ENCODE measurements around the gene DLG1.

DLG1 gene

DNA sequence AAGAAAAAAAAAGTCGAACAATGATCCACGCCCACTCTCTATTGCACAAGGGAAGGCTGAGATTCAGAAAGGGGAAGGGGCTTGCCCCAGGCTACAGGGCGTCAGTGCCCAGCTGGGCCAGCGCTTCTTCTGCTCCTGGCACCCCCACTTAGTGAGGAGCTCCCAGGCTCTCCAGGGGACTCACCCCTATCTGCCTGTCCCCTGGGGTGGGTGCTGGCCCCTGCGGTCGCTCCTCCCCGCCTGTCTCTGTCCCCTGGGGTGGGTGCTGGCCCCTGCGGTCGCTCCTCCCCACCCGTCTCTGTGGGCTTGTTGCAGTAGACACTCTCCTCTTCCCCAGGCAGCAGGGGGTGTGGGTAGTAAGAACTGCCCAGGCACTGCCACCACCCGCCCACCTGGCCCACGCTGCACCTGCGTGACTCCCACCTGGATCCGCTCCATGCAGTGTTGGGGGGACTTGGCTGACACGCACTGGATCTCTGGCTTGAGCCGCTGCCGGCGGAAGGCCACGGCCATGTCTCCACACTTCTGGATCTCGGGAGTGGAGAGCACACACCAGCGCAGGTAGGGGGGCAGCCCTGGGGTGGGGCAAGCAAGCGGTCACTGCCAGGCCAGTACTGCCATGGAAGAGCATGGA is 283.4 kb downstream of the DLG1 start:
- no peak for DNase-seq (ENCODE audit: low read depth)

DNA sequence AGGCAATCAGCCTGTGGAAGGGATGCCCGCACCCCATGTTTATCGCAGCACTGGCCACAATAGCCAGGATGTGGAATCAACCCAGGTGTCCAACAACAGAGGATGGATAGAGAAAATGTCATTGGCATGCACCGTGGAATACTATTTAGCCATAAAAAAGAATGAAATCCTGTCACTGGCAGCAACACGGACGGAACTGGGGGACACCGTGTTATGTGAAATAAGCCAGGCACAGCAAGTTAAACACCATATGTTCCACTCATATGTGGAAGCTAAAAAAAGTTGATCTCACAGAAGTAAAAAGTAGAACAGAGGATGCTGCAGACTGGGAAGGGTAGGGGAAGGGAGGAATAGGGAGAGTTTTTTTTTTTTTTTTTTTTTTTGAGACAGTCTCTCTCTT is 284.4 kb downstream of the DLG1 start:
- DNase-seq (ENCODE audit: low read depth), result no peak

DNA sequence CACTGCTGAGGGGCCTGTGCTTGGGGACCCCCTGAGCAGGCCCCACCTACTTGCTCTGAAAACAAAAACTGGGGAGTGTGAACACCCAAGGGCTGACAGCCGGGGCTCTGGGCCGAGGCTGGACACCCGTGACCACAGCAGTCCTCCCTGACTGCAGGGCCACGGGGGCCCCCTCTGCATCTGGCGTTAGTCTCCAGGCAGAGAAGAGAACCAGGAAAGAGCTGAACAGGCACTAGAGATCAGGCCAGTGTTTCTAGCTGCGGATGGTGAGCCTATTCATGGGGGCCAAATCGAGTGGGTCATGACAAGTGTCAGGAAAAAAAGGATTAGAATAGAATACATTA is 285.9 kb downstream of the DLG1 start:
- DNase-seq (ENCODE audit: low read depth), result no peak

DNA sequence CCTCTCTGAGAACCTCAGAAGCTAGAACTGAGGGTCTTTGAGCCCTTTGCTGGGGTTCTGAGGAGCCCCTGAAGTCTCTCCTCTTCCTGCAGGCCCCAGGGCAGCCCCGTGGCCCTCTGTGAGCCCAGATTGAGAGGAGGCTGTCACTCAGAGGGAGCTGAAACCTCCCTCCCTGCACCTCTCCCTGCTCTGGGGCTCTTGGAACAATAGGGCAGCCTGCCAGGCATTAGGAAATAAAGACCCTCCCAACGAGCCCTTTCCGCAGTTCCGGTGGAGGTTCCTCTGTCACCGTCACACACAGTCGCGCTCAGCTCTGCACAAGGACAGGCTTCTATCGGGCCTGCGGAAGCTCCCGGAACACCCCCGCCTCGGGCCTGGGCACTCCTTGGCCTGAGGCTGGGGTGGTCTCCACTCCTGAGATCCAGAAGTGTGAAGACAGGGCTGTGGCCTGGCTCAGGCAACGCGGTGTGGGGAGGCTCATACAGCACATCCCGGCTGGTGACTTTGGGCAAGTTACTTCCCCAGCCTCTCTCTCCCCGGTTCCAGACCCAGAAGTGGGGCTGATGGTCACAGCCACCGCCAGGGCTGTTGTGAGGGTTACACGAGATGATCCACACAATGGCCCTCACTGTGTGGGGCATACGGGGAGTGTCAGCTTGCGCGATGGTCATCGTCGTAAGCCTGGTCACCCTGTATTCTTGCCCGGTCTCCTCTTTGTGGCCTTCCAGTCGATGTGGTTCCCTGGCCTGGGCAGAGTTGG is 286.5 kb downstream of the DLG1 start:
- DNase-seq (ENCODE audit: low read depth), result no peak

DNA sequence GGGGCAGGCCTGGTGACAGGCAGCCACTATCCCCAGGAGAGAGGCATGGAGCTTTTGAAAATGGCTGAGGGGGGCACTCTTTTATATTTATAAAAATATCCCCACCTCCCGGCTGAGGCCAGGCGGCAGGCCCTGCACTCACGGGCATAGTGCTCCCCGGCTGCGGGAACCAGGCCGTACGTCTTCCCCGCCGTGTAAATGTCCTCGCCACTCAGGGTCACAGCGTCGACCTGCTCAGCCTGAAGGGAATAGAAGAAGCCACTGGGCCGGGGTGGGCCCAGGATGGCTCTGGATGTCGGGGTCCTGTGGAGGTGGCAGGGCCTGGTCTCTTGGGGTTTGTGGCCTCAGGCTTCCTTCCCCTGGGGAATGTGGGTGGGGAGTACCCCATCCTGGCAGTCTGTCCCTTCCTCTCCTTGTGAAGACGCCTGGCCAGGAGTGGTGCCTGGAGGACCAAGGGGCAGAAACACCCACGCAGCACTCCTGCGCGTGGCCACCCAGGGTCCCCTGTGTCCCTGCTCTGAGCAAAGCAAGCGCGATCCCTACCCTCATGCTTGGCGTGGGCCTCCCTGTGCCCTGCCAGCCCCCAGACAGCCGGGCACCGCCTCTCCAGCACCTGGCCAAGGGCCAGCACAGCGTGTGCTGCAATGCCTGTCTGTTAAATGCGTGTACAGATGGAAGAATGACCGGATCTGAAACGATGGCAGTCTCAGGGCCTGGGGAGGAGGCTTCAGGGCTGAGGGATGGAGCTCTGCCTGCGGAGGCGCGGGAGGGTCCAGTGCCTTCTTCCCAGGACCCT is 287.7 kb downstream of the DLG1 start:
- no peak for DNase-seq (ENCODE audit: low read depth)

DNA sequence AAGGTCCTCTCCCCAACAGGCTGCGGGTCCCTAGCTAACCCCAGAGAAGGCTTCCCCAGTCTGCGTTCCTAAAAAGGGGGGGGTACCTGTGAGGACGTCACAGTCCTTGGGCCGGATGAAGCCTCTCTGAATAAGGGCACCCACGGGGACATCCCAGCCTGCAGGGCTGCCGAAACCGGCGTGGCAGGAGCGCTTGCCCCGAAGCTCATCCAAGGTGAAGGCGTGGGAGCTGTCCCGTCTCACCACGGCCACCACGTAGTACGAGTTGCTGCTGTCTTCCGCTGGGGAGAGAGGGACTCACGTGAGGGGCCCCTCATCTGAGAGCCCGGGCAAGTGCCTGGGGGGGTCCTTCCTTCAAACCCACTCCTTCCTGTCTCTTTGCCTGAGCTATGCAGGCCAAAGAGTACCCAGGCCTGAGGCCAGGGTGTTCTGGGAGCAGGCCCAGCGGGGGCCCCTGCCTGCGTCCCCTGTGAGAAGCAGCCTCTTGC is 288.8 kb downstream of the DLG1 start:
- DNase-seq (ENCODE audit: low read depth), result no peak

DNA sequence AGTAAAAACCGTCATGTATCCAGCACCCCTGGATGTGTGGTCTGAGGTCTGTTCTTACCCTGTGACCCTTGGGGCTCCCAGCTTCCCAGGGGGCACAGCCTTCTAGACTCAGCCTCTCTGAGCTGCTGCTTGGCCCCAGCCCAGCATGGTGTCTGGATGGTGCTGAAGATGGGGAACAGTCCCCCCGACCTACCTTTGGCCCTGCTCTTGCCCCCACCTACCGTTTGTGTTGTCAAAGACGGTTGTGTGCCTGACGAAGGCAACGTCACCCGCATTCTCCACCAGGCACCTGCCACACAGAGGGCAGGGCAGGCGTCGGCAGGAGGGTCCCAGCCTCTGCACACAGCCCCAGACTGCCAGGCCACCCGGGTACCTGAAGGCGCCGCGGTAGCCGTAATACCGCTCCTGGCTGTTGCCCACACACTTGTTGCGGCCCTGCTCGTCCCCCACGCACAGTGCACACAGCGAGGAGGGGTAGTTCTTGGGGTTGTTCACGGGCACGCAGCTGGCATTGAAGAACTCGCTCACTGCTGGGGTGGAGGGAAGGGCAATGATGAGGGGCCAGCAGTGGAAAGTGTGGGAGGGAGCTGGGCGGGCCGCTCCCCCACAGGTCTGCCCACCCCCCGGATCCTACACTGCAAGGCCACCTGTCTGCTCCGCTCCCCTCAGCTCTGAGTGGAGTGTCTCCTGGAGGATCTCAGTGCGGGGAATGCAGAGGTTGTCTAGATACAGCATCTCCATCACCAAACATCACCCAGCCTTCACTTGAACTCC is 289.8 kb downstream of the DLG1 start:
- no peak for DNase-seq (ENCODE audit: low read depth)

DNA sequence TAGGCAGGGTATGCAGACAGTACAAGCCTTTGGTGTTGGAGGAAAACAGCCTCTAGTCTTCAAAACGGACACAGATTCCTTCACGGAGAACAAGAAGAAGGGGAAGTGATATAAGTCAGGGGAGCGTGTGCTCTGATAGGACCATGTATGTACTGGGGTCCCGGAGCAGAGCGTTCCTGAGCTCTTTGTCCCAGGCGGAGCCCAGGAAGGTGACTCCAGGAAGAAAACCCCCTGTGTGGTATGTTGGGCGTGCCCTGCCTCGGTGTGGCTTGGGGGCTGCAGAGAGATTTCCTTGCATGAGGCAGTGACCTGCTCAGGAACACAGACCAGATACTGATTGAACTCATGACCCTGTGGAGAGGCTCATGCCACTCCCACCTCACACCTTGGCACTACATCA is 290.5 kb downstream of the DLG1 start:
- no peak for DNase-seq (ENCODE audit: low read depth)

DNA sequence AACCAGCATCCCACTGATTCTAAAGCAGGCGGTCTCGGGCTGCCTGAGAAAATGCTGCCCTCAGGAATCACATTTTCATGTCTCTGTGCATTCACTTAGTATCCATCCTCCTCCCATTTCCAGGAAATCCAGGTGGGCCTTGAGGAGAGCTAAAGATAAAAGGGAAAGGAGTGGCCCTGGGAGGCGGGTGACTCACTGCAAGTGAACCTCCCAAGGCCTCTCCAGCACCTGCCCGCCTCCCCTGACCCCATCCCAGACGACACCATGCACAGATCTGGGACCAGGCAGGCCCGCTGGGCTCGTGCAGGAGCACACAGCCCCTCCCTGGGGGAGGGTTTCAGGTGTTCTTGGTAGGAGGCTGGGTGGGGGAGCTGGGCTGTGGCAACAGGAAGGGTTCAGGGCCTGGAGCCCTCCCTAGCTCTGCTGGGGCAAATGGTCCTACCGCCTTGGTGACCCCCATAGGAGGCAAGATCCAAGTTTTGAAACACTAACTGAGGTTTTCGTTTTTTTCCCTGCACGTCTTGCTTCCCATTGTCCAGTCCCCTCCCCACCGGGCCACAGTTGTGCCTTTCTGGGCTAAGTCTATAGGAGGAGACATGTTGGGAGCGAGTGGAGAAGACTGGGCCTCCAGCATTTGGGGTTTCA is 291.0 kb downstream of the DLG1 start:
- no peak for DNase-seq (ENCODE audit: low read depth)

DNA sequence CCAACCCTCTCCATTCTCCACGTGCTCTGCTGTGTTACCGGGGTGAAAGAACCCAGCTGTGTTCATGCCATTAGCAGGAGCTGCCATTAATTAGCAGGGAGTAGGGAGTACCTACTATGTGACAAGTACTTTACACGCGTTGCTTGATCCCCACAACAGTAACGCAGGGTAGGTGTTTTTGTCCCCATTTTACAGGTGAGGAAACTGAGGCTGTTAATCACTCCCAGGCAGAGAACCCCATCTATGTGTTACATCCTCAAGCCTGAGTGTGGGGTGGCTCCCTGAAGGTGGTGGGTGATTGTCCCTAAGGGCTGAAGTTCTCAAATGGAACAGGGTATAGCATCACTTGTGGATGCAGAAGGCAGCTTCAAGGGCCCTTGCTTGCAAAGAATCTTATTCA is 291.6 kb downstream of the DLG1 start:
- no peak for DNase-seq (ENCODE audit: low read depth)

DNA sequence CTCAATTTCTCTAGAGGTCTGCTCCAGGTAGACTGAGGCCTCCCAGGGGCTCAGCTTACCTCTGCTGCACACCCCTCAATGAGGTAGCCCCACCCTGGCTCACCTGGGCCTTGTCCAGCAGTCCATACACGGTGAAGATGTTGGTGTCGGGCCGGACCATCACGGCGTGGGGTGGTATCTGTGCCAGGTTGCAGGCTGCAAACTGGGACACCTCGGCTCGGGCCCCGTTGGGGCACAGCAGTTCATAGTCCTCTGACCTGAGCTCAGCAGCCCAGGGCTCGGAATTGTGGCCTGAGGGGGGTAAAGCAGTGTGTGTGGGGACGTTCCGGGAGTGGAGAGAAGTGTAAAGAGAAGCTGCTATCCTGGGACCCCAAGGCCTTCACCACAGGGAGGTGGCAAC is 292.0 kb downstream of the DLG1 start:
- no peak for DNase-seq (ENCODE audit: low read depth)

DNA sequence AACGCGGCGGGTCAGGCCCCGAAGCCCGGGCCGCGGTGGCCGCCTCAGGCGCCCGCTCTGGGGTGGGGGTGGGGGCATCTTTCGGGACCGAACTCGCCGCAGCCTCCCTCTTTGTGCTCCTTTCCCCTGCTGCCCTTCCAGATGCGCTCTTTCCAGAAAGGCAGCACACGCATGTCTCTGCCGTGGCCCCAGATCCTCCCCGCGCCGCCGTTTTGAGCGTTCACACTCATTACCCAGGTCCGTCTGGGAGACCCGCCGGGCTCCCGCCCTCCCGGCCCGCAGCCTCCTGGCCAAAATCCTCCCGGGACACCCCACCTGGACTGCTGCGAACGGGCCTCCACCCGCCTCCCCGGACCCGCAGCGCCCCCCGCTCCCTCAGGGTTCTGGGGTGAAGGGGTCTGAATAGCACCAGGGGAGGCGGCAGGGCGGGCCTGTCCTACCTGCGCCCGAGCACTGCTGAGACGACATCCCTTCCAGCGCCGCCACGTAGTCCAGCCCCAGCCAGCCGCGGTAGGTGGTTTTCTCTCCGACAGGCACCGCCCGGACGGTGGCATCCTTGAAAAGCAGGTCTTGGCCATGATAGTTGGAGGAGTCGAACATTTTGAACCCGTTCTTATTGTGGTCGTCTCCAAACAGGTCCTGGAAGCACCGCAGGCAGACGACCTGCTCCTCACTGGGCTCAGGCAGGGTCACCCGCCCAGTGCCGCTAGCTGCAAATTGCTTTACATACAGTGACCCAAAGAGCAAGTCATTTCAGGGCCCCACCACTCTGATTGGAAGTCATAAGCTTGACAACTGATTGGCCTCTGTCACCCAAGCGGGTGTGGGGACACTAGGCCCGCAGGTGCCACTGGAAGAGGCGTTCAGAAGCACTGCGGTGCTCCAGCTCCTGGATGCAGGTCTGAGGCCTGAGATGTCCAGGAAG is 294.7 kb downstream of the DLG1 start:
- DNase-seq (ENCODE audit: low read depth), result no peak

DNA sequence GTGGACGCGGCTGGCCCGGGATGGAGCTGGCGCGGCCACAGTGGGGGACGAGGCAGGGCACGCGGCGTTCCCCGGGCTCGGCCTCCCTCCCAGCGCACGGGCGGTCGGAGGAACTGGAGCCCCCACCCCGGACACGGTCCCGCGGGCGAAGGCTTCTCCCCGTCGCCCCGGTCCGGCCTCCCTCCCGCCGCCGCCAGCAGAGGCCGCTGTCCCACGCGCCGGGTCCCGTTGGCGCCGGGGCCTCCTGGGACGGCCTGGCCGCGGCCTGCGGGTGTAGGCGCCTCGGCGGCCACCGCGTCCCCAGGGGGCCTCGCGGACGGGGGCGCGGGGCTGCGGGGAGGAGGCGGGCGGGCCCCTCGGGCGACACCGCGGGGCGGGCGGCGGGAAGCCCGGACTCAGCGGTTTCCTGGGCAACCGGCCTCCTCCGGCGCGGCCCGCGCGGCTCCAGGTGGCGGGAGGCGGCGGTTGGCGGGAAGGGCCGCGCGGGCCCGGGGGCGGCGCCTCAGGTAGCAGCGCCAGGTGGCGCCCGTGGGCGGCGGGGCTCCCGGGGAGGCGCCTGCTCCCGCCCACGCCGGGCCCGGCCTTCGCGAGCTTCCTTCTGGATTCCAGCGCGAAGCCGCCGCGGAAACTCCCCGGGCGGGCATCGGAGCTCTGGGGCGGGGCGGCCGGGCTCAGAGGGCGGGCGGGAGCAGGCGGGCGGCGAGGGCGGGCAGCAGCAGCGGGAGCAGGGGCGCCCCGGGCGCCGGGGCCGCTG is 295.5 kb downstream of the DLG1 start:
- DNase-seq (ENCODE audit: low read depth), result no peak

DNA sequence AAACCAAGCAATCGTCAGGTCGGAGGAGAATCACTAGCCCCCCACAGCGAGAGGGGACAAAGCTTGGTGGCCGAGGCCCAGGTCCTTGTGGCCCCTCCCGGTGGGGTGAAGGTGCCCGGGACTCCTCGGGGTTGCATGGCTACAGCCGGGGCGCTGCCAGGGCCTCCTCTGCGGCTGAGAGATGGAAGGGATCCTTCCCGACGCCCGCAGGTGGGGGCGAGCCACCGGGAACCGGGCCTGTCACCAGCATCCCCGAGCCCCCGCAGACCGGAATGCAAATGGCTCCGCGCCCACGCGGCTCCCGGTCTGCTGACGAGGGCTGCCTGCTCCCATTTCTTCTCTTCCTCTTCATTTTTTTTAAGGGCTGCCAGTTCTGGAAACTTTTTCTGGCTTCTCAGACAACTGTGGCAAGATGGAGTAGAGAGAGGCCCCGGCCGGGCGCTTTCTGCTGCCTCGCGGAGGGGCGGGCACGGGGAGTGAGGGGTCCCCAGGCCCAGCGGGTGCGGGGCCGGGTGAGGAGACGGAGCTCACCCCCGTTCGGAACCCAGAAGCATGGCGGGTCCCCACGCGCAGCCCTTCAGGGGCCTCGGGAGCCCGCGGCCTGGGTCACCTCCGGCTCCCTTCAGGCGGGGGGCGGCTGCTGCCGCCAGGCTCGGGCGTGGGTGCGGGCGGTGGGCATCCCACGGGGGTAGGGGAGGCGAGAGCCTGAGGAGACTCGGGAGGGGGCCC is 296.3 kb downstream of the DLG1 start:
- DNase-seq (ENCODE audit: low read depth), result no peak

DNA sequence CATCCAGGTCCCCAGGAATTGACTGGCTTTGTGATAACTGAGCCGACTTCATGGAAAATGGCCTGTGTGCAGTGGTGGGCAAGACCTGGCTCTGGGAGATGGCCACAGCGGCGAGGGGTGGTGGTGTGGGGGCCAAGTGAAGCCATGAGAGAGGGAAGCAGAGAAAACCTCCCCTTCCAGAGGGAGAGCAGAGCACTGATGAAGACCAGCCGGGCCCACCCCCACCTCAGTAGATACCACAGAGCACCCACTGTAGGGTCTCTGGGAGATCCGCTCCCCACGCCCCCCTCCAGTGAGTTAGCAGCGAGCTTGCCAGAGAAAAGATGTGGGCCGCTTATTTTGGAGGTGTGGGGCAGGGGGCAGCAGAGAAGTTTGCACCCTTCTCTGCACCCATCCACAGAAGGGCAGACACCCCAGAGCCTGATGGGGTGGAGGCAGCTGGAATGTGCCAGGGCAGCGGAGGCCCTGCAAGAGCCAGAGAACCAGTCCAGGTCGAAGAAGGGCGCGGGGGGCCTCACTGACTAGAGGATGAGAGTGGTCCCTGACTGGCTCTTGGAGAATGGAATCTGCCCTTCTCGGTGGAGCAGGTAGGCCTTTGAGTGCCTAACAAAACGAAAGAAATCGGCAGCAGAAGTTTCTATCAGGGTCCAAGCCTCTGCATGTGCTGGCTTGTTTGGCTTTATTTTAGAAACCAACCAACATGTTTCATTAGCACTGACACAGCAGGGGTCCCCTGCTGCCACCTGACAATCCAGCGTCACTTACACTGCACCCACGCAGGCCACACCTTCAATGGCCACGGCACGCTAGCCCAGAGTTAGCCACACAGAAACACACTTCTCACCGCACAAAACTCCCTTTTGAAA is 297.1 kb downstream of the DLG1 start:
- no peak for DNase-seq (ENCODE audit: low read depth)

DNA sequence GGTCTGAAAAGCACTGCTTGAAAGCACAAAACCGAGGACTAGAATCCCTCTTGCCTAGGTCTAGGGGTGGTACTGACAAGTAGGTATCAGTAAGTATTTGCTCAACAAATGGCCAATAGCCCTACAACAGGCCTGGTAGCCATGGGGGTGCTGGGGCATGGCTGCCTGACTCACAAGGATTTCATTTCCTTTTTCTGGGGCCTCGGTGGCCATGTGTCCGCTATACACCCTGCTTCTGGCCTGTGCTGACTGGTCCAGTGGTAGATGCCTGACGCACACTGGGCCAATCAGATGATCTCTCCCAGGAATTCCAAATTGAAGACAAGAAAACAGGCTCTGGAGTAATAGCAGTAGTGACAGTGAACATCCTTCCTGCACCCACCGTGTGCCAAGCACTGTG is 298.2 kb downstream of the DLG1 start:
- no peak for DNase-seq (ENCODE audit: low read depth)

DNA sequence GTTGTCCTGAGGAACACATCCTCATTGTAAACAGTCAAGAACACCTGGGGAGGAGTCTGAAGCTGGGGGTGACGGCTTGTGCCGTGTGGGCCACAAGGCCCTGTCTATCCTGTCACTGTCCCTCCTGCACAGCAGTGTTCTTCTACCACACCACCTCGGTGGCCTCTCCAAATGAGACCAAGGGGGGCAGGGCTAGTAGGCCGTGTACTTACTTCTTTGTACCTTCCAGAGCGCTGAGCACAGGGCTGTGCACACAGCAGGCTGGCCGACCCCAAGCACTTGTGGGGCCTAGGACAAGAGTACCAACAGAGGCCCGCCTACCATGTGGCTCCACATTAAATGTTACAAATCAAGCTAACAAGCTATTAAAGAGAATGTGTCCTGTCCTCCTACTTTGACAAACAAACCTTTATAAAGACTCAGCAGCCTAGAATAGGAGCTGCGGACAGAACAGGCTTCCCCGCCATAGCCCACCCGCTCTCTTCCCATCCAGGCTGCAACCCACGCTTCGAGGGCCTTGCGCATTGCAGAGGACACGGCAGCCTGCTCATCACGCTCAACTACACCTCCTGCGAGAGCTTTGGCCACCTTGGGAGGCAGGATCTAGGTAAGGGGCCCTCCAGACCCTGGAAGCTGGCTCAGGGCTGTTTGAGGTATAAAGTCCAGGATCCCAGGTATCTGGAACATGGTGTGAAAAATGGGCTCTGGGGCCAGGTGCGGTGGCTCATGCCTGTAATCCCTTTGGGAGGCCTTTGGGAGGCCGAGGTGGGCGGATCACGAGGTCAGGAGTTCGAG is 299.2 kb downstream of the DLG1 start:
- DNase-seq (ENCODE audit: low read depth), result no peak

Measured in fibroblast of the conjunctiva (primary cell).